Nephron progenitor cell (in vitro differentiated cells): ENCODE results near the gene TEC.
A peak's percentile ranks its signal among the peaks of the same experiment; 100 is the strongest.

ENCODE experiments used
- DNase-seq: peaks from one replicate; pipeline ENCODE4 v3.0.0; 2021
- H3K27ac Mint-ChIP-seq: 2 replicates; pipeline ENCODE4 v1.8.0; 2021; ENCODE audit warnings: mild to moderate bottlenecking, moderate library complexity, mixed read lengths
- H3K27me3 Mint-ChIP-seq: 2 replicates; pipeline ENCODE4 v1.8.0; 2021; ENCODE audit warnings: mild to moderate bottlenecking, low read depth, mixed read lengths; ENCODE audit not compliant: poor library complexity
- H3K36me3 Mint-ChIP-seq: 2 replicates; pipeline ENCODE4 v1.8.0; 2021; ENCODE audit warnings: low read depth, mixed read lengths
- H3K4me1 Mint-ChIP-seq: 2 replicates; pipeline ENCODE4 v1.8.0; 2021; ENCODE audit warnings: mixed read lengths
- H3K4me3 Mint-ChIP-seq: 2 replicates; pipeline ENCODE4 v1.8.0; 2021; ENCODE audit warnings: mild to moderate bottlenecking, moderate library complexity, mixed read lengths
- H3K9me3 Mint-ChIP-seq: 2 replicates; pipeline ENCODE4 v1.8.0; 2021; ENCODE audit warnings: mild to moderate bottlenecking, moderate library complexity, mixed read lengths
- TF ChIP-seq, protein P1 (sequence below): fragments of 200-600 bp; sonication (generic); IDR thresholded peaks from 2 replicates; pipeline ENCODE4 v1.5.0; 2021; ENCODE audit warnings: antibody characterized with exemption

TEC gene

DNA sequence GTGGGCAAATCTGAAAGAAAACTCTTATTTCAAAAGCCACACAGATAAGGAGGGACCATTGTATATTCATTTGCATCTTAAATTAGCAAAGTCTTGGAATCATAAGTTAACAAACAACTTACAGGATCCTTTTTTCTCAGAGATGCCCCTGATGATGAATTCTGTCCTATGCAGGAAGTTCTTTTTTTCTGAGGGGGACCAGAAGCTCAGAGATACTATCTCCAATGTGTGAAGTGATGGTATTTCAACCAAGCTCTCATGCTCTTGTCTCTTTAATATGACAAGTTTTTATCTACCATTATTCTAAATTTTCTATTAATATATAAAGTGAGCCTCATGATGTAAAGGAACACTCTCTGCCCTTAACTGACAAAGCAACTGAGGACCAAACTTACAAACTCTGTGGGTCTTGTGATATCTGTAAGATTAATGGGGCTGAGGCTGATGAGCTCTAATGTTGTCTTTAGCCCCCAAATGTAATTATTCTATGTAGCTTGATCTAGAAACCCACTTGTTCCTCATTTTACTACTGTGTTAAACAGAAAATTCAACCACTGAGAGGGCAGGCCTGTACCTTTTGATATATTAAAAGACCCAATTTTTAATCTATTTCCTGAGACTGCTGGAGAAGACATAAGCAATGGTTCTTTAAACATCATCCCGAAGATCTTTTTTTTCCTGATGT, 27.0 kb downstream of the TEC start:
- no peak overlapping the region for H3K4me3 Mint-ChIP-seq
- DNase-seq, result no peak
- H3K9me3 Mint-ChIP-seq, result no peaks in the 10 kb centered on the region
- no peak overlapping the region for H3K27ac Mint-ChIP-seq
- H3K27me3 Mint-ChIP-seq, result no peaks in the 10 kb centered on the region
- TF ChIP-seq, protein P1, sequence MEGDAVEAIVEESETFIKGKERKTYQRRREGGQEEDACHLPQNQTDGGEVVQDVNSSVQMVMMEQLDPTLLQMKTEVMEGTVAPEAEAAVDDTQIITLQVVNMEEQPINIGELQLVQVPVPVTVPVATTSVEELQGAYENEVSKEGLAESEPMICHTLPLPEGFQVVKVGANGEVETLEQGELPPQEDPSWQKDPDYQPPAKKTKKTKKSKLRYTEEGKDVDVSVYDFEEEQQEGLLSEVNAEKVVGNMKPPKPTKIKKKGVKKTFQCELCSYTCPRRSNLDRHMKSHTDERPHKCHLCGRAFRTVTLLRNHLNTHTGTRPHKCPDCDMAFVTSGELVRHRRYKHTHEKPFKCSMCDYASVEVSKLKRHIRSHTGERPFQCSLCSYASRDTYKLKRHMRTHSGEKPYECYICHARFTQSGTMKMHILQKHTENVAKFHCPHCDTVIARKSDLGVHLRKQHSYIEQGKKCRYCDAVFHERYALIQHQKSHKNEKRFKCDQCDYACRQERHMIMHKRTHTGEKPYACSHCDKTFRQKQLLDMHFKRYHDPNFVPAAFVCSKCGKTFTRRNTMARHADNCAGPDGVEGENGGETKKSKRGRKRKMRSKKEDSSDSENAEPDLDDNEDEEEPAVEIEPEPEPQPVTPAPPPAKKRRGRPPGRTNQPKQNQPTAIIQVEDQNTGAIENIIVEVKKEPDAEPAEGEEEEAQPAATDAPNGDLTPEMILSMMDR, result no peak
- H3K4me1 Mint-ChIP-seq, result no peaks in the 10 kb centered on the region
- no peaks in the 10 kb centered on the region for H3K36me3 Mint-ChIP-seq

DNA sequence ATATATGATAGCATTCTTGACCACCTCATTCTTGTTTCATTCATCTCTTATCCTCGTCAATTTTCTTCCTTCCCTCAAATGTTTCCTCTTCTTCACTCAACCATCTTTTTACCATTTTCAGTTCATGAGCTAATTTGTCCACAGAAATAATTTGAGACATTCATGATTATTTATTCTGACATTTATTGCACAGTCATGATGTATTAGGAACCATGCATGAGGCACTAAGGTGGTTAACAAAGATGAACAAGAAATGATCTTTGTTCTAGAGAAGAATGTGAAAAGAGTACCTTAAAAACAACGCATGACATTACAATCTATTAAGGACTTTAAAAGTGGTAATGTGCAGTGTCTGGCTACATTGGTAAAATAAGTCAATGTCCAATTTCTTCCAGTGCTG, 27.9 kb downstream of the TEC start:
- Mint-ChIP-seq H3K27ac (no peak overlapping the region), H3K4me3 (no peak overlapping the region), H3K4me1 (no peaks in the 10 kb centered on the region), H3K27me3 (no peaks in the 10 kb centered on the region), H3K36me3 (no peaks in the 10 kb centered on the region), H3K9me3 (no peaks in the 10 kb centered on the region)
- TF ChIP-seq, protein P1, result no peak
- no peak for DNase-seq

DNA sequence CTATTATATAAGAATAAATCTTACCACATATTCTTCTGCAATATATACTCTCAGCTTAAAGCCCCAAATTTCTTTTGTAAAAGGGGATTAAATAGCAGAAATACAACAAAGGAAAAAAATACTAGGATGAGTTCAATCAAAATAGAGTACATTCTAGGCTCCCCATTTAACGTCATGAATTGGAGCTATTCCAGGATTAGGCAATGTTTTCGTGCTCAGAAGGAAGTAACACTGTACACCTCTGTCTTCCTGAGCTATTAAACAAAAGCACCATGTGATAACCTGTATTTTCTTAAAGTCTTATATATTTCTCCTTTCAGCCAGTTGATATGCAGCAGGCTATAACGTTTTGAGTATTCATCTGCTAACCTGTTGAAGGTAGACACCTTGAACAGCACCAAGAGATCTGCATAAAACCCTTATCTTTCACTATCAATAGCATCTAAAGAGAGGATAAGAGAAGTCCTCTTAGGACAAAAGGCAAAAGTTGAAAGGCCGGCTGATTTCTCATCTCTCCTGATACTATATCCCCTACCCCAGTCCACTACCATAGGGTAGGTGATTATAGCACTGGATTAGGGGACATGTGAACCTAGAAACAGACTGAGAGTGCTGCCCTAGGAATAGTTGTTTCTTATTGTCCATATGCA, 31.5 kb downstream of the TEC start:
- H3K27ac Mint-ChIP-seq, result no peak overlapping the region
- TF ChIP-seq, protein P1, result no peak

DNA sequence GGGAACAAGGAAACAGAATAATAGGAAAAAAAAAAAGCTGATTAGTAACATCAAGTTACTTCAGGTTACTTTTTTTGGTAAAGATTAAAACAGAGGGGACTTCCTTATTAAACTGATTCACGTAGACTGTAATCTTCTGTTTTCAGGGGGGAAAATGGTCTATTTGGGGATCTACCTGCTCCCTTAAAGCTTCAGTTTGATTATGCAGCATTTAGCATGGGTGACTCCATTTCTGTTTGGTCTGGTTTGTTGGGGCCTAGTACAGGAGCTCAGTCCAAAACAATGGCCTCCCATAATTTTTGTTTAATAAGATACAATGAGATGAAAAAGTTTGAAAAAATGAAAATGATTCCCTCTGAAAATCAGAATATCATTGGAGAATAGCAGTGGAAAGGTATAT, 34.6 kb downstream of the TEC start:
- Mint-ChIP-seq H3K4me3 (no peak overlapping the region), H3K27me3 (no peaks in the 10 kb centered on the region), H3K27ac (no peak overlapping the region), H3K9me3 (no peaks in the 10 kb centered on the region), H3K4me1 (no peaks in the 10 kb centered on the region), H3K36me3 (no peaks in the 10 kb centered on the region)
- TF ChIP-seq, protein P1, result no peak
- DNase-seq, result no peak

More for the DNA sequence above, 31.5 kb downstream of the TEC start:
- Mint-ChIP-seq H3K27me3 (no peaks in the 10 kb centered on the region), H3K4me1 (no peaks in the 10 kb centered on the region), H3K4me3 (no peak overlapping the region), H3K9me3 (no peaks in the 10 kb centered on the region), H3K36me3 (no peaks in the 10 kb centered on the region)
- no peak for DNase-seq

DNA sequence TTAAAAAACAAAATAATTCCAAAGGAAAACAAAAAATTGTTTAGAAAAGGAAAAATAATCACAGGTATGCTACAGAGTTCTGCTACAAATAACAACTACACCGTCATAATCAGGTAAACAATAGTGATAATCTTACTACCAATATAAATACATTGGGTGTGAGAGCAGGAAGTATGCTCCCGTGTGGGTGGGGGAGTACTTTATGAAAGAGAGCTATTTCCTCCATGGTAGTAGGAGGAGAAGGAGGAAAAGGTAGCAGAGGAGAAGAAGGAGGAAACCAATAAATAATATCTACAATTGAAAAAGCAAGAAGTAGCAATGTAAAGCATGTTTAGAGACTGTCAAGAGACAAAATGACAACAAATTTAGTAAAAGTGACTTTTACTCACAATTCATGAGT, 35.1 kb downstream of the TEC start:
- Mint-ChIP-seq H3K4me1 (no peaks in the 10 kb centered on the region), H3K27me3 (no peaks in the 10 kb centered on the region), H3K9me3 (no peaks in the 10 kb centered on the region), H3K27ac (peak overlapping the region; percentile 59), H3K4me3 (no peak overlapping the region), H3K36me3 (no peaks in the 10 kb centered on the region)
- TF ChIP-seq, protein P1, result no peak
- no peak for DNase-seq

DNA sequence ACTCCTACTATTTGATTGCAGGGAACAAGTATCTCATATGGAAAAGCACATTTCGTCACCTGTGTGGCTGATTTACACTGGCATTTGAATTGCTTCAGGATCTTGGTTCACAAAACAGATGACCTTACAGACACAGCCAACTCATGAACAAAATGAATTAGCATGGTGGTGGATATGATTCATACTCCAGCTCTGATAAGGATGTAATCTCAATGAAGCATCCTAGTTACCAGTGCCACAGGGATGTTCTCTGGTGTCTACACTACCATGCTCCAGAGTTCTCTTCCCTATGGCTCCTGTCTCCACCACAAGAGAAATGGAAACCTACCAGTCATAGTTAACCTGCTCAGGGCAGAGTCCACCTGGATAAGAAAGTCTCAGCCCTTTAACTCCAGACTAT, 40.7 kb downstream of the TEC start:
- TF ChIP-seq, protein P1, result no peak
- Mint-ChIP-seq H3K4me3 (no peak overlapping the region), H3K27me3 (no peaks in the 10 kb centered on the region), H3K27ac (no peak overlapping the region), H3K36me3 (no peaks in the 10 kb centered on the region), H3K4me1 (peaks cover 4% of the 10 kb centered on the region), H3K9me3 (no peaks in the 10 kb centered on the region)
- DNase-seq, result no peak
